HCT116 (cell line): ENCODE measurements around the gene PRDM7.

Experiments used
- CBX3 ChIP-seq: IDR thresholded peaks from 2 replicates; pipeline ENCODE4 v1.6.1; 2012; ENCODE audit warnings: low read depth
- CEBPB ChIP-seq: IDR thresholded peaks from 2 replicates; pipeline ENCODE4 v1.6.1; 2012; ENCODE audit warnings: low read depth
- EZH2 ChIP-seq: fragments of 200-600 bp; sonication (generic); IDR thresholded peaks from 2 replicates; pipeline ENCODE4 v1.6.1; 2017; ENCODE audit warnings: antibody characterized with exemption, mixed run types
- EZH2phosphoT487 ChIP-seq: fragments of 200-600 bp; IDR thresholded peaks from 2 replicates; pipeline ENCODE4 v1.6.1; 2018; ENCODE audit warnings: antibody characterized with exemption, borderline replicate concordance
- JUND ChIP-seq: IDR thresholded peaks from 2 replicates; pipeline ENCODE4 v1.6.1; 2012
- MAX ChIP-seq: IDR thresholded peaks from 2 replicates; pipeline ENCODE4 v1.6.1; 2012
- POLR2A ChIP-seq: IDR thresholded peaks from 2 replicates; pipeline ENCODE4 v1.7.0; 2011; ENCODE audit warnings: borderline replicate concordance; ENCODE audit not compliant: insufficient read depth, insufficient read length; ENCODE audit errors: extremely low read depth
- POLR2AphosphoS5 ChIP-seq: IDR thresholded peaks from 2 replicates; pipeline ENCODE4 v1.6.1; 2011; ENCODE audit warnings: mild to moderate bottlenecking, low read depth, low read length, moderate library complexity
- RAD21 ChIP-seq: IDR thresholded peaks from 2 replicates; pipeline ENCODE4 v1.6.1; 2012; ENCODE audit warnings: low read depth, mild to moderate bottlenecking
- SRF ChIP-seq: IDR thresholded peaks from 2 replicates; pipeline ENCODE4 v1.6.1; 2012; ENCODE audit warnings: low read depth
- YY1 ChIP-seq: IDR thresholded peaks from 2 replicates; pipeline ENCODE4 v1.6.1; 2011; ENCODE audit warnings: low read length, low read depth, moderate library complexity, mild to moderate bottlenecking; ENCODE audit not compliant: insufficient replicate concordance; ENCODE audit errors: extremely low read depth
- ZFX ChIP-seq: fragments of 450-650 bp; IDR thresholded peaks from 2 replicates; pipeline ENCODE4 v1.6.1; 2017
- TF ChIP-seq, protein P1 (sequence below), 3 experiments: fragments of 200-600 bp in 1 of 3; sonication (generic) in 1 of 3; IDR thresholded peaks in 2 of 3; conservative IDR thresholded peaks in 1 of 3; 2 replicates each; pipeline ENCODE4 v1.5.1; 2012 to 2017; ENCODE audit warnings: low read depth in 2 of 3, low read length in 2 of 3, antibody characterized with exemption in 1 of 3, borderline replicate concordance in 1 of 3, control low read depth in 1 of 3, mild to moderate bottlenecking in 1 of 3, mixed read lengths in 1 of 3, mixed run types in 1 of 3, moderate library complexity in 1 of 3; ENCODE audit not compliant: insufficient read depth in 1 of 3
- TF ChIP-seq, protein P2 (sequence below): IDR thresholded peaks from 2 replicates; pipeline ENCODE4 v1.6.1; 2012; ENCODE audit warnings: low read depth

DNA sequence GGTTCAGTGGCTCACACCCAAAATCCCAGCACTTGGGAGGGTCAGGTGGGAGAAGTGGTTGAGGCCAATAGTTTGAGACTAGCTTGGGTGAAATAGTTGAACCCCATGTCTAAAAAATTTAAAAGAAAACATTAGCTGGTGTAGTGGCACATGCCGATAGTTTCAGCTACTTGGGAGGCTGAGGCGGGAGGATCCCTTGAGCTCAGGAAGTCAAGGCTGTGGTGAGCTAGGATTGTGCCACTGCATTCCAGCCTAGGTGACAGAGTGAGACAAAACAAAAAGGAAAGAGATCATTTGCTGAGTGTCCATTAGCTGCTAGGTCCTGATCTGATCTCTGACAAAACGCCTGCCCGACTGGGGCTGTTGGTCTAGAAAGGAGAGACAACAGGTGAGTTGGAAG lies 43.7 kb downstream of the PRDM7 start:
- TF ChIP-seq MAX (no peak), YY1 (no peak), POLR2AphosphoS5 (no peak), CEBPB (no peak), ZFX (no peak), CBX3 (no peak), POLR2A (no peak), EZH2phosphoT487 (no peak), RAD21 (no peak), EZH2 (no peak), SRF (no peak), JUND (no peak)
- TF ChIP-seq, protein P1, sequence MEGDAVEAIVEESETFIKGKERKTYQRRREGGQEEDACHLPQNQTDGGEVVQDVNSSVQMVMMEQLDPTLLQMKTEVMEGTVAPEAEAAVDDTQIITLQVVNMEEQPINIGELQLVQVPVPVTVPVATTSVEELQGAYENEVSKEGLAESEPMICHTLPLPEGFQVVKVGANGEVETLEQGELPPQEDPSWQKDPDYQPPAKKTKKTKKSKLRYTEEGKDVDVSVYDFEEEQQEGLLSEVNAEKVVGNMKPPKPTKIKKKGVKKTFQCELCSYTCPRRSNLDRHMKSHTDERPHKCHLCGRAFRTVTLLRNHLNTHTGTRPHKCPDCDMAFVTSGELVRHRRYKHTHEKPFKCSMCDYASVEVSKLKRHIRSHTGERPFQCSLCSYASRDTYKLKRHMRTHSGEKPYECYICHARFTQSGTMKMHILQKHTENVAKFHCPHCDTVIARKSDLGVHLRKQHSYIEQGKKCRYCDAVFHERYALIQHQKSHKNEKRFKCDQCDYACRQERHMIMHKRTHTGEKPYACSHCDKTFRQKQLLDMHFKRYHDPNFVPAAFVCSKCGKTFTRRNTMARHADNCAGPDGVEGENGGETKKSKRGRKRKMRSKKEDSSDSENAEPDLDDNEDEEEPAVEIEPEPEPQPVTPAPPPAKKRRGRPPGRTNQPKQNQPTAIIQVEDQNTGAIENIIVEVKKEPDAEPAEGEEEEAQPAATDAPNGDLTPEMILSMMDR (IDR thresholded peaks at IDR 0.05 in 2 of 3, conservative IDR thresholded peaks at IDR 0.05 in 1 of 3; ENCODE audit: borderline replicate concordance in 1 of 3, insufficient read depth in 1 of 3, low read depth in 2 of 3, low read length in 2 of 3): no peak
- TF ChIP-seq, protein P2, sequence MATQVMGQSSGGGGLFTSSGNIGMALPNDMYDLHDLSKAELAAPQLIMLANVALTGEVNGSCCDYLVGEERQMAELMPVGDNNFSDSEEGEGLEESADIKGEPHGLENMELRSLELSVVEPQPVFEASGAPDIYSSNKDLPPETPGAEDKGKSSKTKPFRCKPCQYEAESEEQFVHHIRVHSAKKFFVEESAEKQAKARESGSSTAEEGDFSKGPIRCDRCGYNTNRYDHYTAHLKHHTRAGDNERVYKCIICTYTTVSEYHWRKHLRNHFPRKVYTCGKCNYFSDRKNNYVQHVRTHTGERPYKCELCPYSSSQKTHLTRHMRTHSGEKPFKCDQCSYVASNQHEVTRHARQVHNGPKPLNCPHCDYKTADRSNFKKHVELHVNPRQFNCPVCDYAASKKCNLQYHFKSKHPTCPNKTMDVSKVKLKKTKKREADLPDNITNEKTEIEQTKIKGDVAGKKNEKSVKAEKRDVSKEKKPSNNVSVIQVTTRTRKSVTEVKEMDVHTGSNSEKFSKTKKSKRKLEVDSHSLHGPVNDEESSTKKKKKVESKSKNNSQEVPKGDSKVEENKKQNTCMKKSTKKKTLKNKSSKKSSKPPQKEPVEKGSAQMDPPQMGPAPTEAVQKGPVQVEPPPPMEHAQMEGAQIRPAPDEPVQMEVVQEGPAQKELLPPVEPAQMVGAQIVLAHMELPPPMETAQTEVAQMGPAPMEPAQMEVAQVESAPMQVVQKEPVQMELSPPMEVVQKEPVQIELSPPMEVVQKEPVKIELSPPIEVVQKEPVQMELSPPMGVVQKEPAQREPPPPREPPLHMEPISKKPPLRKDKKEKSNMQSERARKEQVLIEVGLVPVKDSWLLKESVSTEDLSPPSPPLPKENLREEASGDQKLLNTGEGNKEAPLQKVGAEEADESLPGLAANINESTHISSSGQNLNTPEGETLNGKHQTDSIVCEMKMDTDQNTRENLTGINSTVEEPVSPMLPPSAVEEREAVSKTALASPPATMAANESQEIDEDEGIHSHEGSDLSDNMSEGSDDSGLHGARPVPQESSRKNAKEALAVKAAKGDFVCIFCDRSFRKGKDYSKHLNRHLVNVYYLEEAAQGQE: no peak
